Right lobe of liver (tissue), 4 donors: ENCODE results near the gene GOLIM4.

ENCODE experiments used
- POLR2A ChIP-seq: fragments of 450-650 bp; IDR thresholded peaks from one replicate; pipeline ENCODE4 v1.6.1; 2017; ENCODE audit warnings: antibody characterized with exemption, mild to moderate bottlenecking
- TF ChIP-seq, protein P1 (sequence below), 4 donors: fragments of 200-600 bp in 3 of 4; fragments of 450-650 bp in 1 of 4; IDR thresholded peaks; one replicate each; pipeline versions ENCODE4 v1.5.1 to v1.8.0; 2016 to 2022; ENCODE audit warnings: antibody characterized with exemption in 4 of 4, mild to moderate bottlenecking in 2 of 4
- donor health status: DM: no; HTN: no; CAD: no.
- donor health status: DM: no; HTN: no; CAD: no.
- donor health status: DM: no; HTN: yes; CAD: no.

DNA sequence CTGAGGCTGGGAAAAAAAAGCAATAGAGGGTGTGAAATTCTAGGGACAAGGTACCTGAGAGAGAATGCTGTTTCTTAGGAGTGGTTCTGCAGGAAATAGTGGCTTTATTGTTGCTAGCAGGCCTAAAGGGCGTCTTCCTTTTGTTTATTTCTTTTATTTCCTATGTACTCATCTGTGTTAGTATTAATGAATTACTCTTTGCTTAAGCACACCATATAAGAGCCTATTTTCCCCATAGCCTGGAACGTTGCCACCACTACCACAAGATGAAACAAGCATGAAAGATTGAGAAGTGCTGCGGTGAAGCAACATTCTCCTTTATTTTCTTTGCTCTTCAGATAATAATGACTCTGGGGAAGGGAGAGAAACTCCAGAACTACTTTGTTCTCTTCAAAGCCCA is 21.3 kb upstream of the GOLIM4 start:
- TF ChIP-seq, protein P1, sequence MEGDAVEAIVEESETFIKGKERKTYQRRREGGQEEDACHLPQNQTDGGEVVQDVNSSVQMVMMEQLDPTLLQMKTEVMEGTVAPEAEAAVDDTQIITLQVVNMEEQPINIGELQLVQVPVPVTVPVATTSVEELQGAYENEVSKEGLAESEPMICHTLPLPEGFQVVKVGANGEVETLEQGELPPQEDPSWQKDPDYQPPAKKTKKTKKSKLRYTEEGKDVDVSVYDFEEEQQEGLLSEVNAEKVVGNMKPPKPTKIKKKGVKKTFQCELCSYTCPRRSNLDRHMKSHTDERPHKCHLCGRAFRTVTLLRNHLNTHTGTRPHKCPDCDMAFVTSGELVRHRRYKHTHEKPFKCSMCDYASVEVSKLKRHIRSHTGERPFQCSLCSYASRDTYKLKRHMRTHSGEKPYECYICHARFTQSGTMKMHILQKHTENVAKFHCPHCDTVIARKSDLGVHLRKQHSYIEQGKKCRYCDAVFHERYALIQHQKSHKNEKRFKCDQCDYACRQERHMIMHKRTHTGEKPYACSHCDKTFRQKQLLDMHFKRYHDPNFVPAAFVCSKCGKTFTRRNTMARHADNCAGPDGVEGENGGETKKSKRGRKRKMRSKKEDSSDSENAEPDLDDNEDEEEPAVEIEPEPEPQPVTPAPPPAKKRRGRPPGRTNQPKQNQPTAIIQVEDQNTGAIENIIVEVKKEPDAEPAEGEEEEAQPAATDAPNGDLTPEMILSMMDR (IDR thresholded peaks at IDR 0.05): no peak
- TF ChIP-seq POLR2A: no peak
